K562 (cell line): ENCODE results near the gene SNX30. TPM values are rescaled to one million over a fixed set of nuclear protein-coding genes. Genes with fewer than 3 reads are reported as not detected.

ENCODE experiments used
- ATAC-seq: fragments of 200-7000 bp; cut with Tn5 transposase; 3 replicates; pipeline ENCODE4 v1.9.1; 2020; ENCODE audit warnings: moderate library complexity
- BruUV-seq: library from RNA; stranded (reverse); fragments of 400-500 nt; replicated peaks from 2 replicates; lab custom pipeline; 2021; lab: Mats Ljungman, UMichigan
- CTCF ChIA-PET: fragments of 300-600 bp; formaldehyde crosslinking; extraction: SDS; loops from one replicate; lab custom pipeline; 2021; ENCODE audit warnings: low intra/inter-chr PET ratio; lab: Yijun Ruan, JAX
- POLR2A ChIA-PET: fragments of 300-600, 350-650 bp; sonication (Branson Sonifier 250); formaldehyde crosslinking; extraction: SDS; loops from one replicate; lab custom pipeline; 2021; ENCODE audit warnings: antibody characterized with exemption, inconsistent platforms; lab: Yijun Ruan, JAX
- DNase-seq, 4 experiments: peaks; one replicate each; pipeline versions ENCODE4 v3.0.0 to v3.0.0-alpha.2; 2011 to 2018; ENCODE audit warnings: low spot score in 3 of 4, mixed read lengths in 3 of 4; ENCODE audit errors: extremely low read depth in 1 of 4
- FAIRE-seq: peaks from 2 replicates; lab custom pipeline; 2011; peaks lifted over from hg19 to GRCh38; lab: Jason Lieb, UNC
- H2AFZ ChIP-seq: 2 replicates; pipeline ENCODE4 v1.6.0; 2011; ENCODE audit warnings: low read depth, low read length, control low read depth, inconsistent platforms
- H3K27ac ChIP-seq: fragments of 200-600 bp; 3 replicates; pipeline ENCODE4 v1.8.0; 2011; ENCODE audit warnings: low read depth, mild to moderate bottlenecking, control low read depth, inconsistent platforms, low read length, moderate library complexity, mixed read lengths; ENCODE audit errors: extremely low read depth
- H3K27me3 ChIP-seq, 2 experiments: fragments of 300-600 bp in 1 of 2; 2 replicates in 1 of 2; 3 replicates in 1 of 2; pipeline versions ENCODE4 v1.6.0 to v1.8.0; 2011; ENCODE audit warnings: inconsistent platforms in 2 of 2, low read length in 2 of 2, mild to moderate bottlenecking in 1 of 2, mixed read lengths in 1 of 2, moderate library complexity in 1 of 2; ENCODE audit not compliant: control insufficient read depth in 2 of 2, insufficient read depth in 2 of 2
- H3K36me3 ChIP-seq: fragments of 300-600 bp; 3 replicates; pipeline ENCODE4 v1.8.0; 2011; ENCODE audit warnings: mild to moderate bottlenecking, low read length, inconsistent platforms; ENCODE audit not compliant: control insufficient read depth, insufficient read depth
- H3K4me1 ChIP-seq, 2 experiments: fragments of 200-600 bp in 1 of 2; replicated peaks in 1 of 2; 2 replicates in 1 of 2; 3 replicates in 1 of 2; pipeline versions ENCODE4 v1.5.1 to v1.8.0; 2011; ENCODE audit warnings: inconsistent platforms in 2 of 2, low read length in 2 of 2, mild to moderate bottlenecking in 1 of 2, mixed read lengths in 1 of 2, moderate library complexity in 1 of 2; ENCODE audit not compliant: control insufficient read depth in 2 of 2, insufficient read depth in 2 of 2
- H3K4me2 ChIP-seq: 2 replicates; pipeline ENCODE4 v1.6.1; 2011; ENCODE audit warnings: low read length, control low read depth, inconsistent platforms, mixed read lengths; ENCODE audit not compliant: insufficient read depth
- H3K4me3 ChIP-seq: fragments of 200-600 bp; sonication (generic), shearing (Covaris generic); 2 replicates; pipeline ENCODE4 v1.5.1; 2016; ENCODE audit warnings: control low read depth, inconsistent platforms
- H3K79me2 ChIP-seq: fragments of 200-600 bp; 3 replicates; pipeline ENCODE4 v1.8.0; 2011; ENCODE audit warnings: low read length, inconsistent platforms; ENCODE audit not compliant: control insufficient read depth, insufficient read depth
- H3K9ac ChIP-seq, 2 experiments: 2 replicates each; pipeline versions ENCODE4 v1.6.0 to v1.6.1; 2011; ENCODE audit warnings: low read depth in 2 of 2, low read length in 2 of 2, control low read depth in 1 of 2, inconsistent platforms in 1 of 2, mild to moderate bottlenecking in 1 of 2, mixed read lengths in 1 of 2; ENCODE audit not compliant: insufficient read depth in 1 of 2
- H3K9me1 ChIP-seq: one replicate; pipeline ENCODE4 v1.6.0; 2011; ENCODE audit warnings: inconsistent platforms, mild to moderate bottlenecking, low read length, moderate library complexity; ENCODE audit not compliant: control insufficient read depth, insufficient read depth
- H3K9me3 ChIP-seq: replicated peaks from 2 replicates; pipeline ENCODE4 v1.5.1; 2011; ENCODE audit warnings: low read depth, low read length, inconsistent platforms; ENCODE audit not compliant: control insufficient read depth, insufficient read depth
- H4K20me1 ChIP-seq: replicated peaks from 2 replicates; pipeline ENCODE4 v1.6.1; 2011; ENCODE audit warnings: low read length, inconsistent platforms, mixed read lengths; ENCODE audit not compliant: control insufficient read depth, insufficient read depth
- CBFA2T2 ChIP-seq: fragments of 450-650 bp; conservative IDR thresholded peaks from 2 replicates; pipeline ENCODE4 v1.6.1; 2017; ENCODE audit warnings: mild to moderate bottlenecking
- CBX8 ChIP-seq: fragments of 200-600 bp; sonication (generic); IDR thresholded peaks from 2 replicates; pipeline ENCODE4 v1.6.1; 2012; ENCODE audit warnings: borderline replicate concordance, mixed run types, low read depth, mild to moderate bottlenecking, moderate library complexity, mixed read lengths, low read length, control low read depth, inconsistent platforms; ENCODE audit not compliant: poor library complexity, severe bottlenecking; ENCODE audit errors: extremely low read depth
- ELK1 ChIP-seq: sonication (generic); formaldehyde crosslinking; IDR thresholded peaks from 2 replicates; pipeline ENCODE4 v1.8.1; 2022; ENCODE audit warnings: missing genetic modification reagents
- GABPB1 ChIP-seq: sonication (generic); formaldehyde crosslinking; IDR thresholded peaks from 2 replicates; pipeline ENCODE4 v1.8.0; 2022; ENCODE audit warnings: mild to moderate bottlenecking, missing genetic modification reagents
- GTF2E2 ChIP-seq: fragments of 200-800 bp; sonication (Bioruptor generic); IDR thresholded peaks from 2 replicates; pipeline ENCODE4 v1.6.1; 2016; ENCODE audit warnings: missing genetic modification characterization, missing compliant biosample characterization
- NCOA4 ChIP-seq: fragments of 450-650 bp; IDR thresholded peaks from 2 replicates; pipeline ENCODE4 v1.6.1; 2018; ENCODE audit warnings: mild to moderate bottlenecking; ENCODE audit not compliant: partially characterized antibody
- NELFE ChIP-seq: IDR thresholded peaks from 2 replicates; pipeline ENCODE4 v1.6.1; 2011; ENCODE audit warnings: mild to moderate bottlenecking; ENCODE audit not compliant: insufficient read depth, insufficient read length
- RAD51 ChIP-seq: fragments of 450-650 bp; IDR thresholded peaks from 2 replicates; pipeline ENCODE4 v1.7.1; 2016; ENCODE audit warnings: low read depth, mild to moderate bottlenecking, borderline replicate concordance
- TOE1 ChIP-seq, 2 experiments: fragments of 450-650 bp in 1 of 2; sonication (generic) in 1 of 2; formaldehyde crosslinking in 1 of 2; IDR thresholded peaks; 2 replicates each; pipeline versions ENCODE4 v1.7.1 to v1.8.0; 2016 to 2022; ENCODE audit warnings: borderline replicate concordance in 2 of 2, mild to moderate bottlenecking in 2 of 2, antibody characterized with exemption in 1 of 2, inconsistent platforms in 1 of 2, low read depth in 1 of 2, missing genetic modification reagents in 1 of 2, moderate library complexity in 1 of 2
- ZNF717 ChIP-seq: fragments of 250-450 bp; sonication (Bioruptor Pico); IDR thresholded peaks from 2 replicates; pipeline ENCODE4 v1.5.0; 2021
- WGBS: fragments of 100-300 bp; shearing (Covaris generic); methylation state at CpG from one replicate; pipeline ENCODE4 v1.1.6; 2016; ENCODE audit warnings: low coverage, mixed read lengths; ENCODE audit not compliant: insufficient coverage; ENCODE audit errors: missing lambda C conversion rate; 5-methylcytosine and 5-hydroxymethylcytosine counted together
- in situ Hi-C: fragments of 300-500 bp; cut with MboI; formaldehyde crosslinking; loops from 4 replicates; pipeline ENCODE4 v1.15.0; 2018; ENCODE audit warnings: inconsistent platforms, mixed read lengths
- intact Hi-C: fragments of 100-400 bp; cut with micrococcal nuclease; formaldehyde crosslinking; loops from 2 replicates; pipeline ENCODE4 v1.14.2; 2022
- polyA plus RNA-seq, 8 experiments: library from polyadenylated mRNA; depleted of rRNA in 4 of 8; stranded (reverse) in 5 of 8; unstranded in 3 of 8; fragments of >200 nt; fragmentation: Nextera tagmentation in 2 of 8; fragmentation: Illumina TruSeq in 1 of 8; extraction: Ambion mirVana in 2 of 8; extraction: Trizol in 1 of 8; gene quantifications; 2 replicates each; pipeline versions ENCODE4 v1.2.1 to v1.2.3, GENCODE V29; 2011 to 2014; ENCODE audit warnings: inconsistent platforms in 1 of 8, missing spikeins in 1 of 8
- total RNA-seq, 7 experiments: library from RNA; depleted of rRNA in 6 of 7; stranded (reverse); fragments of >200 nt in 6 of 7; fragmentation: Illumina TruSeq in 2 of 7; extraction: Trizol in 2 of 7; gene quantifications; 2 replicates each; pipeline versions ENCODE4 v1.2.1 to v1.2.3, GENCODE V29; 2011 to 2021; ENCODE audit warnings: low replicate concordance in 1 of 7
- TF ChIP-seq, protein P1 (sequence below): fragments of 250-450 bp; sonication (Bioruptor Pico); IDR thresholded peaks from 2 replicates; pipeline ENCODE4 v1.6.1; 2021; ENCODE audit warnings: mild to moderate bottlenecking
- TF ChIP-seq, protein P2 (sequence below): fragments of 450-650 bp; formaldehyde crosslinking; IDR thresholded peaks from 2 replicates; pipeline ENCODE4 v1.4.0; 2020; ENCODE audit warnings: mild to moderate bottlenecking, mixed read lengths

The SNX30 gene
- total and polyA plus RNA-seq, 9 of the 15 experiments (the other 6 are each of a cell fraction or from before 2014, with no cell fraction given), result 0.76 to 5.9 (median 3.3) TPM

DNA sequence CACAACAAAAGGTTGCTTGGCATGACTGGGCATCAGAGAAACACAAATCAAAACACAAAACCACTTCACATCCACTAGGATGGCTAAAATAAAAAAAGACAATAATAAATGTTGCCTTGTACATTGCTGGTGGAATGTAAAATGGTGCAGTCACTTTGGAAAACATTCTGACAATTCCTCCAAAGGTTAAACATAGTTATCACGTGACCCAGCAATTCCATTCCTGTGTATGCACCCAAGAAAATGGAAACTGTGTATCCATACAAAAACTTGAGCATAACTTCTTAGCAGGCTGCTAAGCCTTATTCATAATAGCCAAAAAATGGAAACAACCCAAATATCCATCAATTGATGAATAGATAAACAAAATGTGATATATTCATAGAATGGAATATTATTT is 150.3 kb downstream of the SNX30 start:
- Histone ChIP-seq H3K36me3 (no peaks in the 10 kb centered on the region), H3K9ac (no peak overlapping the region), H3K4me1 (no peaks in the 10 kb centered on the region), H3K4me3 (no peak overlapping the region), H3K9me3 (no peaks in the 10 kb centered on the region), H3K79me2 (no peaks in the 10 kb centered on the region), H3K27me3 (0 out of 5 replicates have a peak, but pooled peaks cover 0 to 4% of the 10 kb centered on the region in 2 experiments), H3K9me1 (no peaks in the 10 kb centered on the region), H3K4me2 (no peak overlapping the region), H3K27ac (no peak overlapping the region), H4K20me1 (no peaks in the 10 kb centered on the region), H2AFZ (no peak overlapping the region)
- FAIRE-seq (no peak), ATAC-seq (no peak), DNase-seq (no peak)
- 0% methylated on average over 1 of the region's 1 CpG for WGBS
- intact Hi-C loops, result loop anchor here (10.0 kb wide), 1 partner anchor 226 kb away; no protein-coding TSS in a partner anchor
- ChIA-PET CTCF (no interaction called here), POLR2A (no interaction called here)
- in situ Hi-C loops, result no loop called here
- no TSS peak for BruUV-seq
- TF ChIP-seq, protein P1, sequence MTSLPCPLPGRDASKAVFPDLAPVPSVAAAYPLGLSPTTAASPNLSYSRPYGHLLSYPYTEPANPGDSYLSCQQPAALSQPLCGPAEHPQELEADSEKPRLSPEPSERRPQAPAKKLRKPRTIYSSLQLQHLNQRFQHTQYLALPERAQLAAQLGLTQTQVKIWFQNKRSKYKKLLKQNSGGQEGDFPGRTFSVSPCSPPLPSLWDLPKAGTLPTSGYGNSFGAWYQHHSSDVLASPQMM, result no peak
- TF ChIP-seq ZNF717 (CRISPR knock-in tag), result no peak
- TF ChIP-seq CBX8, result no peak
- TF ChIP-seq GTF2E2 (tag), result no peak
- peak; percentile 69 for TF ChIP-seq RAD51
- TF ChIP-seq ELK1, result no peak
- no peak for TF ChIP-seq NCOA4
- no peak for TF ChIP-seq GABPB1 (CRISPR knock-in tag)
- TF ChIP-seq, protein P2, sequence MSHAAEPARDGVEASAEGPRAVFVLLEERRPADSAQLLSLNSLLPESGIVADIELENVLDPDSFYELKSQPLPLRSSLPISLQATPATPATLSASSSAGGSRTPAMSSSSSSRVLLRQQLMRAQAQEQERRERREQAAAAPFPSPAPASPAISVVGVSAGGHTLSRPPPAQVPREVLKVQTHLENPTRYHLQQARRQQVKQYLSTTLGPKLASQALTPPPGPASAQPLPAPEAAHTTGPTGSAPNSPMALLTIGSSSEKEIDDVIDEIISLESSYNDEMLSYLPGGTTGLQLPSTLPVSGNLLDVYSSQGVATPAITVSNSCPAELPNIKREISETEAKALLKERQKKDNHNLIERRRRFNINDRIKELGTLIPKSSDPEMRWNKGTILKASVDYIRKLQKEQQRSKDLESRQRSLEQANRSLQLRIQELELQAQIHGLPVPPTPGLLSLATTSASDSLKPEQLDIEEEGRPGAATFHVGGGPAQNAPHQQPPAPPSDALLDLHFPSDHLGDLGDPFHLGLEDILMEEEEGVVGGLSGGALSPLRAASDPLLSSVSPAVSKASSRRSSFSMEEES (CRISPR knock-in tag), result peak; percentile 91
- peak; percentile 54; the same call in 1 of the 2 replicates for TF ChIP-seq TOE1 (IDR thresholded peaks at IDR 0.05; ENCODE audit: borderline replicate concordance)
- no peak for TF ChIP-seq TOE1 (CRISPR knock-in tag; IDR thresholded peaks at IDR 0.05; ENCODE audit: borderline replicate concordance, low read depth)
- 0 out of 2 replicates have a peak, but pooled peaks have one; percentile 26 for TF ChIP-seq CBFA2T2
- no peak for TF ChIP-seq NELFE
